ENCODE results near the gene MAPK7.

The MAPK7 gene

DNA sequence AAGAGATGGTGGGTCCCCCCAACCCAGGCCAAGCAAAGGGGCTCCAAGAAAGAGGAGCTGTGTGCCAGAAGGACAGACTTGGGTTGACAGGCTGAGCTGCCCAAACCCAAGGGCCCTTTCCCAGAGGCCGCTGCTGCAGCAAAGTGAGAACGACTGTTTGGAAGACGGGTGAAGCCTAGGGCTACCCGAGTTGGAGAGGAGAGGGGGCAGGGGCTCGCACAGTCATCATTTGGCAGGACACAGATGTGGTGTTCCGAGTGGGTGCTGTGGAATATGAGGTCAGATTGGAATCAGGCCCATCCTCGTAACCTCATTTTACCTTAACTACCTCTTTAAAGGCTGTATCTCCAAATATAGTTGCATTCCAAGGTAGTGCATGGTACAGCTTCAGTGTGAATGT lies 14.0 kb downstream of the MAPK7 start:
- no peak for DNase-seq (ENCODE audit: extremely low read depth in 1 of 2, low read depth in 1 of 2)

DNA sequence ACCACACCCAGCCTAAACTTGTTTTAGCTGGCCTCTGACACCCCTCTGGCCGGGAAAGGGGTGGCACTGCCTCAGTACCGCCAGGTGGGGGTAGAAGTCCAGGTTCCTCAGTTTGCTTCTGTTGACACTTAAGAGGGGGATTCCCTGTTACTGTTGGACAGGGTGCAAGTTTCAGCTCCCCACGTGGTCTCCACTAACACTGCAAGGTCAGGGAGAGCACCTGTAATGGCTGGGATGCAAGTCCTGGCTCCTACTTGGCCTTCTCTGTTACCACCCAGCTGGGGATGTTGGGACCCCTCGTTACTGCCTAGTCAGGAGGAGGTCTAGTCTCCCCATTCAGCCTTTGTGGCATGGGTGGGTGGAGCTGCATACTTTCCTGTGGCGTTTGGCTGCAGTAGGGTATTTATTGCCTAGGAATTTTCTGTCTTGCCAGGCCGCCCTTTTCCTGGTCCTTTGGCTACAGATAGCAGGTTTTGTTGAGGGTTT lies 19.3 kb downstream of the MAPK7 start:
- no peak for DNase-seq (ENCODE audit: extremely low read depth in 1 of 2, low read depth in 1 of 2)

DNA sequence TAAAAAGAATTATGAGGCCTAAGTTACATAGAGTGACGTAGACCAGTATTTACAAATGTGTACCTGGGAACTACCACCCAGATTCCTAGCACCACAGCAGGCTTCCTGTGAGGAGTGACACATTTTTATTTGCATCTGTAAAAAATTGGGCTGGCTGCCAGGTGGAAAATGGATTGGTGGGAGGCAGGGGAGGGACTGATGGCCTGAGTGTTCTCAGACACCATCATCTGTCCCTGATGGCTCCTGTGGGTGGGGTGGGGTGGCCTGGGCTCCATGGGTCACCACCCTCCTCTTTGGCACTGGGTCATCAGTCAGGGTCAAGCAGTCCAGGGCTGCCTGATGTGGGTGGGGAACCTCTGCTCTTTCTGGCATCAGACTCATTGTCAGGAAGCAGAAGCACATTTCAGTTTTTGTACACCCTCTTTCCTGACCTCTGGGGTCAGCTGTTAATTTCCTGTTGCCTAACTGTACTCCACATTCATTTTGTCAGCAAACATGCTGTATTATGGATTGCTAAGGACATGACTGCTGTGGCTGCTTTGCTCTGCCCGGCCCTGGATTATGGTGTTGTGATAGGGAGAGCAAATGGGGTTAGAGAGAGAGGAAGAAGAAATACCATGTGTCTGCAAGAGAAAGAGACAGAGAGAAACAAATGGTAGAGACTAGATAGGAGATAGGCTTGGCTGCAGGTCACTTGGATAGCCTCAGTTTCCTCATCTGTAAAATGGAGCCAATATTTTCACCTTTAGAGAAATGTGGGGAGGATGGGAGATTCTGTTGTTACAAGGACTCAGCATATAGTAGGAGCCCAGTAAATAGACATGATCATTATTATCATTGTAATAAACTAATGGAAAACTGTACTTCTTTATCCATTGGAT lies 20.2 kb downstream of the MAPK7 start:
- no peak for DNase-seq (ENCODE audit: extremely low read depth in 1 of 2, low read depth in 1 of 2)

DNA sequence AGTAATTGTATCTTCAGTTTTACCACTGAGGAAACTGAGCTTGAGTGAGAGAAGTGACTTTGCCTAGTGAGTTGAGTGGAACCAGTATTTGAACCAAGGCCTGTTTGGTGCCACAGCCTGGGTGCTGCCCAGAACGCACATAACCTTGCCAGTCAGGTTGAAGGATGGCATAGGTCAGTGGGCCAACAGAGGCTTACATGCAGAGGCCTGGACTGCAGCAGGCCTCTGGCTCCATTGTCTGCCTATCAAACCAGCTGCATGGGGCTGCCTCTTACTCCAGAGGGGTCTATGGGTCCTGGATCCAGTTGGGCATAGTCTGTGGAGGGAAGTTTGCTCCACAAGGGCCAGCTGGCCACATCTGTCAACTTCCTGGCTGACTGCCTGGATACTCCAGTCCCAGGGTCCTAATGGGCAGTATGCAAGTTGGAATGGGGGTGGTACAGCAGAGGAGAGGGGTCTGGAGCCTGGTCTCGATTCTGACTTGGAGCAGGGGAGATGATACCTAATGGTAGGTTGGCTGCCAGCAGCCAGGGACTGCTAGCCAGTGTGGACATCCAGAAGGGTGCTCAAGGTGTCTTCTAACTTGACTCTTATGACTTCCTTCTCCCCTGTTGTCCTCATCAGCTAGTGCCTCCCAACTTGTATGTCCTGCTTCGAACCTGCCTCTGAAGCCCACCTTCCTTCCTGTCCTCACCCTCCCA lies 21.6 kb downstream of the MAPK7 start:
- DNase-seq (ENCODE audit: extremely low read depth in 1 of 2, low read depth in 1 of 2) = no peak

DNA sequence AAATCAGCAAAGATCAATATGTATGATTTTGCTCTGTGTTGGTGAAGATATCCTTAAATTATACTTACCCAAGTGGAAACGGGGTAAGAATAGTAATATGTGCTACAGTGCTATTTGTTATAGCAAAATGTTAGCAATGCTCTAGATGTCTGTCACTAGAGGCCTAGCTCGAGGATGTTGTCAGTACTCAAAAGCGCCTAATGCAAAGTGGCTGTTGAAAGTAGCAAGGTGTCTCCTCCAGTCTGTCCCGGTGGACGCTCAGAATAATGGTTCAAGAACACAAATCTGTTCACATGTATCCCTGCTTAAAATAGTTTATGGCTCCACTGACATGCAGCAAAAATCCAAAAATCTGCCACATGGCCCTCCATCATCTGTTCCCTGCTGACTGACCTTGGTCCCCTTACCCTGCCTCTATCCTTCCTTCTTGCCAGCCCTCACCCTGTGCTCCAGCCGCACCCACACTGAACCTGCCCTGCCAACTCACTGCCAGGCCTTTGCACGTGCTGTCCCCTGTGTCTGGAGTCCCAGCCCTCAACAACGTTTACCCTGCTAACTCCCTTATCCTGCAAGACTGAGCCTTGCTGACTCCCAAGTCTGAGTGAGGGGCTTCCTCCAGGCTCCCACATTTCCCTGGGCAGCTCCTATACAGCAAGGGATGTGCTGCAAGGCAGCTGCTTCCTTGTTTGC lies 23.2 kb downstream of the MAPK7 start:
- DNase-seq (ENCODE audit: extremely low read depth in 1 of 2, low read depth in 1 of 2) = no peak

DNA sequence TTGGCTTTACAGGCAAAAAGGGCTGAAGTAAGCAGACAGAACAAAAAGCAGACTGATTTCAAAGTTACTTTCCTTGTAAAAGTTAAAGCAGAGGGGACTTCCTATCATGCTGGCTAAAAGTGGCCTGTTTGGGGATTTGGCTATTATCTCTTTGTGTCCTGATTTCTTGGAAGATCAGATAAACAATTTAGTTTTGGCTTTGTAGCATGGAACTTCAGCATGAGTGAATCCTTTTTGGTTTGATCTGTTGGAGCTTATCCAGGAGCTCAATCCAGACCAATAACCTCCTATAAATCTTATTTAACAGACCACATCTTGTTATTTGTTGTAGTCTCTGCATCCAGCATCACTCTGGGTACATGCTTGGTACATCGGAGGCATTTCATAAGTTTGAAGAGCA lies 23.9 kb downstream of the MAPK7 start:
- no peak for DNase-seq (ENCODE audit: extremely low read depth in 1 of 2, low read depth in 1 of 2)

DNA sequence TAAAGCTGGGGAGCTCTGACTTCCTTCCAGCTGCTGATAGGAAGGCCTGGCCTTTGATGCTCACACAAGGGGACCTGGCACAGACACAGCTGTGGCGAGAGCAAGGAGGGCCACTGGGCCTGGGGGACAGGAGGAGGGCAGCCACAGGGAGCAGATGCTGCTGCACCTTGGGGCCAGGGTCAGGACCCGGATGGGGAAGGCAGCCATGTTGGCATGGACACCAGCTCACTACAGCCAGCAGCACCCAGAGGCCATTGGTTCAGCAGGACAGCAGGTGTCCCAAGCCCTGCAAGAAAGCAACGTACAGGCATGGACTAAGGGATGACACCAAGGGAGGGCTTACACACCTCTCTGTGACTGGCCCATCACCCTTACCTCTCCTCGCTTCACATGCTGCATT lies 24.7 kb downstream of the MAPK7 start:
- no peak for DNase-seq (ENCODE audit: extremely low read depth in 1 of 2, low read depth in 1 of 2)

DNA sequence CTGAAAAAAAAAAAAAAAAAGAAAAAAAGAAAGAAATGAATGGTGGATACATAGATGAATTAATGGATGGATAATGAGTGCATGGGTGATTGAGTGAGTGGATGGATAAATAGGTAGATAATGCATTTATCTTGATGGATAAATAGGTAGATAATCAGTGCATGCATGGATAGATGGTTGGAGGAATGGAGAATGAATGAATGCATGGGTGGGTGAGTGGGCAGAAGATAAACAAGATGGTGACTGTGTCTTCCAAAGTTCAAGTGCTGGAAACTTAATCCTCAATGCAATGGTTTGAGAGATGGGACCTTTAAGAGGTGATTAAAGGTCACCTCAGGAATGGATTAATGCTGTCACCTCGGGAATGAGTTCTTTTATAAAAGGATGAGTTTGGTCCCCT lies 26.0 kb downstream of the MAPK7 start:
- no peak for DNase-seq (ENCODE audit: extremely low read depth in 1 of 2, low read depth in 1 of 2)

DNA sequence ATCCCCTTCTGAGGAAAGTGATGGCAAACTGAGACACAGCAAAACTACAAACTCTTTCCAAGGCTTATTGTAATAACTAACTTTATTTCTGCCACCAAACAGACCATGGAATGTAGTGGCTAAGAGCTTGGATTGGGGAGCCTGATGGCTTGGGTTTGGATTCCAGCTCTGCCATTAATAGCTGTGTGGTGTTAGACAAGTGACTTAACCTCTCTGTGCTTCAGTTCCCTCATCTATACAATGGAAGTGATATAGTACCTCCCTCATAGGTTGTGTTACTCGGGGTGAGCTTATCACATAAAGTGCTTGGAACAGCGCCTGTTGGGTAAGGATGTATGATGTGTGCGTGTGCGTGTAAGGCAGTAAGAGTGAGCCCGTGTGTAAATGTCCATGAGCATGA lies 26.8 kb downstream of the MAPK7 start:
- DNase-seq (ENCODE audit: extremely low read depth in 1 of 2, low read depth in 1 of 2) = no peak

DNA sequence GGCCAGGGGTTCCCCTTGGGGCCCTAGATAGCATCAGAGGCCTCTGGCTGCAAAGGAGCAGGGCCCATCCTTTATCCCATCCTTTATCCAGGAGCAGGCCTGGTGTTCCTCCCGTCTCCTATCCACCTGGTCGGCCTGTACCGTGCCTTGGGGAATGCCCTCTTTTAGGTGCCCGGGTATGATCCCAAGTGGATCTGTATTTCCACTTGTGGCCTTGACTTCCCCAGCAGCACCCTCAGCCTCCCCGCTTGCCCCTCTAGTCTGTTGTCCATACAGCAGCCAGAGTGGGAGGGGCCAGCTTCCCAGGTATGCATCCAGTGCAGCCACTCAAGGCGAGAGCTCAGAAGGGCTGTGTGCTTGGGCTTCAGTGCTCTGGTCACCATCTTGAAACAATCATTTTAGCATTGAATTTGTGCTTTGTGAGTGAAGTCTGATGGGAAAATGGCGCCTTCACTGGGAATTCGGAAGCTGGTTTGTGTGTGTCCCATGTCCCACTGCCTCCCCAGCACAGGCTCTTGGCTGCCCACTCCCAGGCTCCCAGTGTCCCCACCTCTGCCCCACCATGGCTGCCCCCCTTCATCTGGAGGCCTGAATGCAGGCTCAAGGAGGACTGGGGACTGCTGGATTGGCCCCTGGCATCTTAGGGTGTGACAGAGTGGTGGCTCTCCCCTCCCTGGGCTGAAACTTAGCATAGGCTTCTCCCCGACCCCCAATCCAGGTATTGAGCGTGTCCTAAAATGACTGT lies 29.5 kb downstream of the MAPK7 start:
- no peak for DNase-seq (ENCODE audit: extremely low read depth in 1 of 2, low read depth in 1 of 2)

DNA sequence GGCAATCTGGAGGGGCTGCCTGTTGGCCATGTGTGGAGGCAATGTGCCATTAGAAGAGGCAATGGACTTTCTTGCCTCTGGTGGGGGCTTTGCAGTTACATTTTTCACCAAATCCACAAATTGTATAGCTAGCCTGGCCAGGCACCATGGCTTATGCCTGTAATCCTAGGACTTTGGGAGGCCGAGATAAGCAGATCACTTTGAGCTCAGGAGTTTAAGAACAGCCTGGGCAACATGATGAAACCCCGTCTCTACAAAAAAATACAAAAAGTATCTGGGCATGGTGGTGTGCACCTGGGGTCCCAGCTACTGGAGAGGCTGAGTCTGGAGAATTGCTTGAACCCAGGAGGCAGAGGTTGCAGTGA lies 30.0 kb downstream of the MAPK7 start:
- DNase-seq (ENCODE audit: extremely low read depth in 1 of 2, low read depth in 1 of 2) = no peak

DNA sequence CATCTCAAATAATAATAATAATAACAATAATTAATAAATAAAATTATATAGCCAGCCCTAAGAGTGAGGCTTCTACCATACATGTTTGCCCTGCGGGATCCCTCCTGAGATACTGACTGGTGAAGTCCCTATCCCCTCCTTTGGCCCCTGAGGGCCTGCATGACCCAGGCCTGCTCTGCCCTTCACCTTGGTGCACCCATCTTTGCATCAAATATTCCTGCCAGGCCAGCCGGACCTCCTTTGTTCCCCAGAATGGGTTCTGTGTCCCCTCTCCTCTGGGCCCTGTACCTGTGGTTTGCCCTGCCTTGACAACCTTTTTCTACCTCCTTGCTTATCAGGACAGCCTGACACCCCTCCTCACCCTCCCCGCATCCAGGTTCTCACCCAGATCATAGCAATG lies 30.8 kb downstream of the MAPK7 start:
- DNase-seq (ENCODE audit: extremely low read depth in 1 of 2, low read depth in 1 of 2) = no peak

DNA sequence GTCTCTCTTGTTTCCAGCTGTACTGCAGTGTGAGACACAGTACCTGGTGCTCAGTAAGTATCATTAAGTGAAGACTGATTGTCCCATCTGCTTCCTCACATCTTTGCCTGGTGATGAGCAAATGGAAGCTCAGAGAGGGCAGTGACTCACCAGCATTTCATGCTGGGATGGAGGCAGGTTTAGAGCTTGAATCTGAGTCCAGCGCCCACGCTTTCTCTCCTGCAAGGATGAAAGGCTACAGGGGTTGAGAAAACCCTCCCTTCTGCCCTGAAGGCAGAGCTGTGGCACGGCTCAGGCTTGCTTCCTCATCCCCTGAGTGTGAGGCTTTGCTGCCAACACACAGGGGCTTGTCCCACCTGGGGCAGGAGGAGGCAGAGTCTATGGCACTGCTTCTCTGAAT lies 31.2 kb downstream of the MAPK7 start:
- DNase-seq (ENCODE audit: extremely low read depth in 1 of 2, low read depth in 1 of 2) = no peak

DNA sequence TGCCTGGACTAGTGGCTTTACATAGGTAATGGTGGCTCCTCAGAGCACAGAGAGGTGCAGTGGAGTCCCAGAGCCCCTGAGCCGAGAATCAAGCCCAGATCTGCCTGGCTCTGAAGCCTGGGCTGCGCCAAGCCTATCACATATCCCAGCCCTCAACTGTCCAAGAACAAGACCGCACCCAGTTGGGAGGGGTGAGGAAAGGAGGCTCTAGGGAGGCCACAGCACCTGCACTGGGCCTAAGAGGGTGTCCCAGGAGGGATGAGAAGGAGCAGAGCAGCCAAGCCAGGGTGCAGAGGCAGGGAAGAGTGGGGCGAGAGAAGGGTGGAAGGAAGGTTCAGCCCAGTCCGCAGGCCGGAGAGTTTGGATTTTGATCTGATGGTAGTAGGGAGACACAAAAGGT lies 31.8 kb downstream of the MAPK7 start:
- DNase-seq (ENCODE audit: extremely low read depth in 1 of 2, low read depth in 1 of 2) = no peak

DNA sequence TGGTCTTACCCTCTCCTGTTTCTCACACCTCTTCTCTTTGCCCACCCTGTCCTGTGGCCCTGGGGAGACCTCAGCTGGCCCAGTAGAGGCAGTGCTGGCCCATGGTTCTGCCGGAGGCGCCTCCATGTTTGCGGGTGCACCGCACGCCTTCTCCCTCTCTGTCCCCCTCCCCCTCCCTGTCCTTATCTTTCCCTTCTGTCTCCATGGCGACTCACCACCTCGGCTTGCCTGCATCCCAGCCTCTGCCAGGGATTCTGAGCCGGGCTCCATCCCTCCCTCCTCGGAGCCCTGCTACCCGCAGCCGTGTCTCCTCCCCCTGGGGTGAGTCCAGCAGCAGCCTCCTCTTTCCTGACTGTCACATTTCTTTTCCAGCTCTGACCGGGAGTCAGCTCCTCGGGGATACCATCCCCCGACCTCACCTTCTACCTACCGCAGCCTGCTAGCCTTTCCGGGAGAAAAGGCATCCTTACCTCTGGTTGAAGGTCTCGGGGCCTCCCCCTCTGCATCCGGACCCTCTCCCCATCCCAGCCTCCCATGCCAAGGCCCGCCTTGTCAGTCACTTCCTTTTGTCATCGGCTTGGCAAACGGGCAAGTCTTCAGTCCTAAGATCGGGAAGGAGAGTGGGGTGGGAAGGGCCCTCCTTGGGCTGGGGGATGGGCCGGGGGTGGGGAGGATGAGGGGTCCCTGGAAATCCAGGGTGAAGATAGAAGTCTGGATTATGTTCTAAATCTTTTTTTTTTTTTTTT lies 32.8 kb downstream of the MAPK7 start, which contains the start of gene RNF112:
Gene RNF112, plus strand, starts transcription at position 358 of the 746 bp plus-strand sequence. Its CDS starts 177 bp downstream, at position 535.
- DNase-seq (ENCODE audit: extremely low read depth in 1 of 2, low read depth in 1 of 2) = no peak

DNA sequence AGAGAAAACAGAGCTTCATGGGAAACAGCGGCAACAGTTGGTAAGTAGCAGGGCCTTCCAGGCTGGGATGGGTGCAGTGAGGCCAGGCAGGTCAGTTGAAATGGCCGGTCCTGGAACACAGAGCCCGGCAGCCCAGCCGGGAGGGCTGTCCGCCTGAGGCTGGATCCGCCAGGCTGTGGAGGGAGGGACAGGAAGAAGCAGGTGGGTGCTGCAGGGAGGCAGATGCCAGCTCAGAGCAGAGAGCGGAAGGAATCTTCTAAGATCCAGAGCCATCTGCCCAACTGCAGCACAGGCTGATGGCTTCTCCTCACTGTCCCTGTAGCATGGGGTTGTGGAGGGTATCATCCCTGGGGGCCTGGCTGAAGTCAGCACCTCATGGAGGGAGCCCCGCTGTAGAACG lies 33.3 kb downstream of the MAPK7 start:
- DNase-seq (ENCODE audit: extremely low read depth in 1 of 2, low read depth in 1 of 2) = no peak

DNA sequence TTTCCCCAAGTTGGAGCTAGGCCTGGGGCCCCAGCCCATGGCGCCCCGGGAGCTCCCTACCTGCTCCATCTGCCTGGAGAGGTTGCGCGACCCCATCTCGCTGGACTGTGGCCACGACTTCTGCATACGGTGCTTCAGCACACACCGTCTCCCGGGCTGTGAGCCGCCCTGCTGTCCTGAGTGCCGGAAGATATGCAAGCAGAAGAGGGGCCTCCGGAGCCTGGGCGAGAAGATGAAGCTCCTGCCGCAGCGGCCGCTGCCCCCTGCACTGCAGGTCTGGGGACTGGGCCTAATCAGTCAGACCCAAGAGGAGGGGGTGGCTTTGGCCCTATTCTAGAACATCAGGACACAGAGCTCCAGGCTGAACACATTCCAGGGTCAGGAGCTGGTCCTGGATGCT lies 34.2 kb downstream of the MAPK7 start:
- no peak for DNase-seq (ENCODE audit: extremely low read depth in 1 of 2, low read depth in 1 of 2)

DNA sequence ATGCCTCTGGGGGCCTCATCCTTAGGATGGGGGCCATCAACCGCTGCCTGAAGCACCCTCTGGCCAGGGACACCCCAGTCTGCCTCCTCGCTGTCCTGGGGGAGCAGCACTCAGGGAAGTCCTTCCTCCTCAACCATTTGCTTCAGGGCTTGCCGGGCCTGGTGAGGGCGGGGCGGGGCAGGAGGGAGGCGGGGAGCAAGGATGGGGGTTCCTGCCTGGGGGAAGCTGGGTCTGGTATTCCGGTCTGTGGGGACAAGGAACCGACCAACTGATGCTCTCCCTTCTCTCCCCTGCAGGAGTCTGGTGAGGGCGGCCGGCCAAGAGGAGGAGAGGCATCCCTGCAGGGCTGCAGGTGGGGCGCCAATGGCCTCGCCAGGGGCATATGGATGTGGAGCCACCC lies 34.7 kb downstream of the MAPK7 start:
- no peak for DNase-seq (ENCODE audit: extremely low read depth in 1 of 2, low read depth in 1 of 2)

DNA sequence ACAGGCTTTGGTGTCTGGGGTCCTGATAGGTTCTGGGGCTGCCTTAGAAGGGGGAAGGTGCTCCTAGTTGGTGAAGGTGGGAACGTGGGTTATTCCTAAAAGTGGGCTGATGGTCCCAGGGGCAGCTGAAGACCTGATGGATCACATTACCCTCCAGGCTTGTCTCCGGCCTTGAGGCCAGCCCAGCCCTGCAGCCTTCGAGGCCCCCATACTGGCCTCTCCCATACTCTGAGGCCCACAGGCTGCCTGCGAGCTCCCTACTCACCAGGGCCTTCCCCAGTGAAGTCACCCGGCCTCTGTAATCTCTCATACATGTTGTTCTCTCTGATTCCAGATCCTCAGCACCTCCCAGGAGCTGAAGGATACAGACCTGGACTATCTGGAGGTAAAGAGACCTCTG lies 35.5 kb downstream of the MAPK7 start:
- no peak for DNase-seq (ENCODE audit: extremely low read depth in 1 of 2, low read depth in 1 of 2)

Measured in activated CD8-positive, alpha-beta memory T cell treated with anti-CD3 and anti-CD28 coated beads for 1 hour (primary cell).